Lung microvascular endothelial cell (primary cell): ENCODE data around the gene ATG14. TPM values are rescaled to one million over a fixed set of nuclear protein-coding genes. Genes with fewer than 3 reads are reported as not detected.
A peak's percentile ranks its signal among the peaks of the same experiment; 100 is the strongest.
"Not testable (repeated sequence)": the region's sequence is repeated elsewhere in the genome, so short reads cannot be mapped to it uniquely, and the experiment has no call there.

Source experiments
- DNase-seq, 2 donors: peaks; one replicate each; pipeline versions ENCODE4 v3.0.0 to v3.0.0-alpha.2; 2010; ENCODE audit warnings: low read depth in 2 of 2
- total RNA-seq: library from RNA; depleted of rRNA; stranded (reverse); fragments of >200 nt; gene quantifications from 2 replicates; pipeline ENCODE4 v1.2.1, GENCODE V29; 2014

ATG14 gene
- total RNA-seq, 1 donor from 2014 or later = 13.1 TPM

DNA sequence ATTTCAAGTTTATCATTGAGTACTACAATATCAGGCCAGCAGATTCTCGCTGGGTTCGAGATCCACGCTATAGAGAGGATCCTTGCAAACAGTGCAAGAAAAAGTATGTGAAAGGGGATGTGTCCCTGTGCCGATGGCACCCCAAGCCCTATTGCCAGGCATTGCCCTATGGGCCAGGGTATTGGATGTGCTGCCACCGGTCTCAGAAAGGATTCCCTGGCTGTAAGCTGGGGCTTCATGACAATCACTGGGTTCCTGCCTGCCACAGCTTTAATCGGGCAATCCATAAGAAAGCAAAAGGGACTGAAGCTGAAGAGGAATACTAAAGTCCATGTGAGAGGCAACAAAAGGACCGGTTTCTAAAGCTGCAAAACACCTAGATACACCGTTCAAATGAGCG, 59.4 kb downstream of the ATG14 start:
- DNase-seq = no peak

GRCh38 chr14:55351111-55351510, 60.5 kb downstream of the ATG14 start:
- no peak for DNase-seq

GRCh38 chr14:55350461-55350860, 61.2 kb downstream of the ATG14 start:
- DNase-seq = no peak

GRCh38 chr14:55349565-55349964, 62.1 kb downstream of the ATG14 start:
- no peak for DNase-seq

- no peak for DNase-seq
Observed at GRCh38 chr14:55348766-55349453, 62.7 kb downstream of the ATG14 start.

GRCh38 chr14:55347748-55348147, 63.9 kb downstream of the ATG14 start:
- no peak for DNase-seq

DNA sequence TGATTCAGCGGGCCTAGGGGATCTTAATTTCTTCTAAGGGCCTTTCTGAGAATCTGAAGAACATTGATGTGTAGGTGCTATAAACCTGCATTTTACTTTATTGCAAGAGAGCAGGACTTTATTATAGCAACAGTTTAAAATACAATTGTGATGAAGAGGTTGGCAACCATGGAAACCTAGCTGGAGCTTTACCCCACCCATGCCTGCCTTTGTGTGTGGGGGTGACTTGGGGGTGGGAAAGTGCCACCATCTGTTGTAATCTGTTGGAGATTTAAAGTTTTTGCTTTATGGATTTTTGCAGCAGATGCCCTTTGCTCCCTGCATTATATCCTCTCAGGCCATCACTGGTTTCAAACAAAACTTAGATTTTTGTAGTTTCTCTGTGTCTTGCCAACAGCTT, 64.6 kb downstream of the ATG14 start:
- no peak for DNase-seq

GRCh38 chr14:55344582-55345163, 67.0 kb downstream of the ATG14 start:
- DNase-seq = not testable (repeated sequence)

DNA sequence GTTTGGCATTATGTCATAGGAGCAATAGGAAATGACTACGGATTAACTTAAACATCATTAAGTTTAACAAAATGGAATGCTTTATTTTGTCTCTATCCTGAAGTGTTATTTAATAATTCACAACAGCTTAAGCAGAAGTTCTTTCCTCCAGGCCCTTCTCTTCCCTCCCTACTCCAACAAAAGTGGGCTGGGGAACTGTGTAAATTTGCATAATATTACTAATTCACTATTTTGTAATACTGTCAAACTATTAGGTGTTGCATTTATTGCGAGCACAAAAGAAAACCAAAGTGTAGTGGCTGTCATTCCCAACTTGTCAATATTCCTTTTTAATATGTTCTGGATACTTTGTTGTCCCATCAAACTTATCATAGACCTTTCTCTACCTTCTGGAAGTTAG, 69.8 kb downstream of the ATG14 start:
- DNase-seq = no peak

DNA sequence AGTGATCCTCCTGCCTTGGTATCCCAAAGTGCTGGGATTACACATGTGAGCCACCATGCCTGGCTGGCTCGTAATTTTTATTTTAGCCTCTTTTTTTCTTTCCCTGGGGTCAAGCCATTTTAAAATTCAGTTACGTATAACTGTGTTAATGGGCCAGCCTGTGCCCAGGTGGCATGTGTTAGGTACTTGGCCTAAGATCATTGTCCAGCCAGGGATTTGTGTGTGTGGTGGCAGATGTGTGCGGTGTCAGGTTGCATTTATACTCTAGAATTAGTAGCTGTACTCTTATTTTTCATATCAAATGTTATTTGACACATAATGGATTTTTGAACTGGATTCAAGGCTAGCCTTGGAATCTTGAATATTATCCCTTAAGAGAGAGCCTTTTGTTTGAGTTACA, 71.1 kb downstream of the ATG14 start:
- no peak for DNase-seq

- DNase-seq = no peak
Observed at GRCh38 chr14:55339770-55340169, 71.9 kb downstream of the ATG14 start.

DNA sequence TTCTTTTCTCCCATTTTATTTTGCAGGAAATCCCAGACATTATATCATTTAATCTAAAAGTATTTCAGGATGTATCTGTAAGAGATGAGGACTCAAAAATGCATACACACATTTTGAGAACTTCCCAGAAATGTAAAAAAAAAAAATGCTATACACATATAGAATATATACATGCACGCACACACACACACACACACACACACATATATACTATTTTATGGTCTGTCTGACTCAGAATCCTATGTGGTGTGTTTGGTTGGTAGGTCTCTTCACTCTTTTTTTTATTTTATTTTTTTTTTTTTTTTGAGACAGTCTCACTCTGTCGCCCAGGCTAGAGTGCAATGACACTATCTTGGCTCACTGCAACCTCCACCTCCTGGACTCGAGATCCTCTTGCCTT, 74.9 kb downstream of the ATG14 start:
- no peak for DNase-seq

DNA sequence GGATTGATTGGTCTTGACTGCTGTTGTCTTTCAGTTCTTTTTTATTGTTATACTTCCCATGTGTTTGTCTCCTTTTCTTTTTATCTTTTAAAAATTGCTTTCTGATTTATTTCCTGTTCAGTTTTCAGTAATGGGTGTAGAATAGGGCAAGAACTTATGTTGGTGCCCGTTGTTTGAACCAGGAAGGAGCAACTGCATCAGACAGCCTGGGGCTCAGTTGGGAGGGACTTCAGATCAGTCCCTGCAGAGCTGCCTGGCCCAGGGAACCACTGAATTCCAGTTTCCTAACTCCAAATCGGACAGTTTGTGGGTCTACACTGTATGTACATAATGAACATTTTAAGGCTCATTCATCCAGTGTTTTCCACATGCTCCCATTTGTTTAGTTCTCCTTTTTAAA, 75.5 kb downstream of the ATG14 start:
- DNase-seq = peak; percentile 30 to 44

DNA sequence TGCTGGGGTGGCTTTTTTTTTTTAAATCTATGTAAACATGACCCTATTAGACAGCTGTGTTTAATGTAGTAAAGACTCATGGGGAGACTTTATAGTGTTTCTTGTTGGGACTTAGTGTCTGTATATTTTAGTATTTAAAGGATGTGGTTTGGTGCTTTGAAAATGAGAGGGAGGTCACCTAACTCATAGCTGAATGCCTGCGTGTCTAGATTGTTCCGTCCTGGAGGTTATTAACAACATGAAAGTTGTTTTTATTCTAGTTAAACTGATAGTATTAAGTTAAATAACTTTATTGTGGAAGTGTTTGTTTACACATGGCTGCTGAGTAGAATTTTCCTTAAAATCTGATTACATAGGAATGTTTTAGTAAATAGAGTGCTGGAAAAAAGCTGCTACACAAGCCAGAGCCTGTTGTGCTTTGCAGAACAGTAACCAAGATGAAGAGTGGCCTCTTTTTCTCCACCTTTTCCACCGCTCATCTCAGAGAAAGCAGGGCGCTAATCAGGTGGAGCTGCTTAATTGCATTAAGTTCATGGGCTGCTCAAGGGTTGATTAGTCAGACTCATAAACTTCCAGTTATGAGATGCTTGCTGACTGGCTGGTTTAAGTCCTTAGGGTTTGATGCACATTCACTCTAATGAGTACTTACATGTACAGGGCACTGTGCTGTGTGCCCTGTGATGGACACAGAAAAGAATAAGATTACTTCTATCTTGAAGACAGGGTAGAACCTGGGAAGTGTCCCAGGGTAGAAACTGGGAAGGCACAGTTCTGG, 77.7 kb downstream of the ATG14 start:
- no peak for DNase-seq

DNA sequence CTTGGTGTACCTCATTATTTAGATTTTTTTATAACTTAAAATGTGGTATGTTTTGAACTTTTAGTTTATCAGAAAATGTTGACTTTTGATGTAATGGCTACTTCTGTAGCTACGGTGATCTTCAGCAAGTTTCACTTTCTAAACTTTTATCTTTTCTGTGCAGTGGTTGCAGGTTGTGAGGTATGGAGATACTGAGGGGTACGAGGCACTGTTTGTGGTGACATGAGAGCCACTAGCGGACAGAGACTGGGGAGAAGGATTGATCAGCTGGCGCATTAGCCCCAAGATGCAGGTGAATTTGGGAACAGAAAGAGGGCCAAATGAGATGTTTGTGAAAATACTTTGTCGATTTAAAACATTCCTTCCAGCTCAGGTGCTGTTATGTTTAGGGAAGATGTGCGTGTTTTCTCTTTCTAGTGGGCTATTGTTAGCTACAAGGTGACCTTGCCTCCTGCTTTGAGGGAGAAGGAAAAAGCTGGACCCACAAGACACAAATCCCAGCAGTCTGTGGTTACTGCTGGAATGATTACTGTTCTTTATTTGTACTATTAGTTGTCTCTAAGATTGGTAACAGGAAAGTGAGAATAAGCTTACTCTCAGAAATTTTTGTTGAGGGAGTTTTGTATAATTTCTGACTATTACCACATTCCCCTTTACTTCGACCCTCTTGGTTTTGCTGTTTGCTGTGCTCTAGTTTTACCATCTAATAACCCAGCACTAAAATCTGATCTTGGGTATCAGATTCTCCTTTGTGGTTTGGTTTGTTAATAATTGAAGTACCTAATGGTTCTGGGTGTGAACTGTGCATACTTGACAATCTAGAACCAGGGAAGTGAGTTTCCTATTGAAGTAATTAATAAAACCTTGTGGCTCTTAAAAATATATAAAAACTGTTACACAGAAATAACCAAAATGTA, 78.7 kb downstream of the ATG14 start:
- peak in 1 of 2 donors; percentile 17 for DNase-seq

DNA sequence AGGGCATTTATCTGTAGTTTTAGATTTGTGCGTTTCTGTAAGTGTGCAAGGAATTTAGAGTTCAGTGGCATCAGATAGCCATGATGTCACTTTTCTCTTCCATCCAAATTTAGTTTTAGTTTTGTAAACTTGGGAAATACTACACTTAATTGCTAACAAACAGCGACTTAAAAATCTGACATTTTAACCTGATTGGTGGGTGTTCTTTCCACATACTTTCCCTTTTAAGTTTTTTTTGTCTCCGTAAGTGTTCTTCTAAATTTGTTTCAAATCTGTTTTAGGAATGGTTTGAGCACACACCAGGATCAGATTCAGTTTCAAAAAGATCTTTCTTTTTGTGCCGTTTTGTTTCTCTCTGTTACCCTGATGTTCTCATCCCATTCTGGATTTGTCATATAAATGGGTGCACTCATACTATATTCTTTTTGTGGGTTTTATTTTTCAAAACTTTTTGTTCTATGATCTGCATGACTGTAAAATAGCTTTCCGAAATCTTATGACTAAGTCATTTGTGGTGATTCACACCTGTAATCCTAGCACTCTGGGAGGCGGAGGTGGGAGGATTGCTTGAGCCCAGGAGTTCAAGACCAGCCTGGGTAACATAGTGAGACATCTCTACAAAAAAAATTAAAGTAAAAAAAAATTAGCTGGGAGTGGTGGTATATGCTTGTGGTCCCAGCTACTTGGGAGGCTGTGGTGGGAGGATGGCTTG, 81.5 kb downstream of the ATG14 start:
- DNase-seq = no peak

DNA sequence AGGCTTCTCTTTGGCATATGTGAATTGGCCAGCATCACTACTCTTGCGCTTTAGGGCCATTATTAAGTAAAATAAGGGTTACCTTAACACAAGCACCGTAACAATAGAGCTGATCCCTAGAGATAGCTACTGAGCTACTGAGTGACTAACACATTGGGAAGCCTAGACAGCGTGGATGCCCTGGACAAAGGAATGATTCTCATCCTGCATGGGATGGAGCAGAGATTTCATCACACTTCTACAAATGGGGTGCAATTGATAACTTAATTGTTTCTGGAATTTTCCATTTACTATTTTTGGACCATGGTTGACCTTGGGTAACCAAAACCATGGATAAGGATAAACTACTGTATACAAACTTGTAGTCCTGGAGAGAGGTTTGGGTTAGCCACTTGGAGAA, 83.3 kb downstream of the ATG14 start:
- no peak for DNase-seq

DNA sequence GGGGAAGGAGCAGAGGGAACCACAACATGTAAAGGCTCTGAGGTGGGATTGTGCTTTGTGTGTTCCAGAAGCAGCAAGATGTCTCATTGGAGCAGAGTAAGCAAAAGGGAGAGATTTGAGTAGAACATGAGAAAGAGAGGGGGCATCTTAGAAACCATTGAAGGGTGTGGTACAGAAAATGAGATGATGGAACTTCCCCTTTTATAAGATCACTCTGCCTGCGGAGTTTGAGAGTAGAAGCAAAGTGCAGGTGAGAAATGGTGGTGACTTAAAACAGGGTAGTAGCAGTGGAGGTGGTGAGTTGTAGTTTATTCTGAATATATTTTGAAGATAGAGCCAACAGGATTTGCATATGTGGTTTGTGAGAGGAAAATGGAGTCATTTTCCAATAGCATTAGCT, 84.5 kb downstream of the ATG14 start:
- no peak for DNase-seq

DNA sequence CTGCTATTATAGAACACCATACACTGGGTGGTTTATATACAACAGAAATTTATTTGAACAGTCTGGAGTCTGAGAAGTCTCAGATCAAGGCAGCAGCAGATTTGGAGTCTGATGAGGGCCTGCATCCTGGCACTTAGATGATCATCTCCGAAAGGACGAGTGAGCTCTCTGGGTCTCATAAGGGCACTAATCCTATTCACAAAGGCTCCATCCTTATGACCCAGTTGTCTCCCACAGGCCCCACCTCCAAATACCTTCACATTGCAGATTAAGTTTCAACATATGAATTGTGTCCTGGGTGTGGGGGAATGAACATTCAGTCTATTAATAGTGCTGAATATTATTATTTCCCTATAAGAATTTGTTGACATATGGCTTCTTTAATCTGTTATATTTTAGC, 86.8 kb downstream of the ATG14 start:
- no peak for DNase-seq

- no peak for DNase-seq
Observed at GRCh38 chr14:55323910-55324309, 87.7 kb downstream of the ATG14 start.

DNA sequence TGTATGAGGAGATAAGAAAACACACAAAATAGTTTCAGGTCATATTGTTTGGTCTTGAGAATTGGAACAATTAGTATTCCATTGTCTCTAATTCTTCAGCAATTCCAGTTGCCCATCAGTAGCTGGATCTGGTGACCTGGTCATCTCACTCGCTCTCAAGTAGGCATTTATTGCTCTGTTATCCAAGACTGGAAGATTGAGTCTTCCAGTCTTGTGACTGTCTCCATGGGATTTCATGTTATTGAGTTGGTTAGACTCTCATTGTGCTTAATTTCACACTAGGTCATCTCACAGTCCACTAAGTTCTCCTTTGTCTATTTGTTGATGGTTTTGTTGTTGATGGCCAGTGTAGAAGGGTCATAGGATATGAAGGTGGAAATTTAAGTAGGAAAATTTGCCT, 92.9 kb downstream of the ATG14 start:
- no peak for DNase-seq
